GM15510 (cell line): ENCODE data around the gene PSMG2.

Experiments used
- POLR2A ChIP-seq: IDR thresholded peaks from 3 replicates; pipeline ENCODE4 v1.6.1; 2011; ENCODE audit warnings: borderline replicate concordance; ENCODE audit not compliant: insufficient read length; ENCODE audit errors: extremely low read depth

PSMG2 gene

GRCh38 chr18:12702221-12703095 lies at the start of gene PSMG2, which contains the start of gene CEP76:
PSMG2 (plus strand) TSS chr18:12703042; CDS start chr18:12703108, 66 bp downstream.
CEP76 (minus strand) TSS chr18:12702723; CDS start chr18:12702548, 175 bp downstream.
- TF ChIP-seq POLR2A: peak; percentile 90

GRCh38 chr18:12654971-12655370 lies 47.9 kb upstream of the PSMG2 start:
- TF ChIP-seq POLR2A: no peak

GRCh38 chr18:12656605-12656937 lies 46.3 kb upstream of the PSMG2 start:
- TF ChIP-seq POLR2A: no peak

DNA sequence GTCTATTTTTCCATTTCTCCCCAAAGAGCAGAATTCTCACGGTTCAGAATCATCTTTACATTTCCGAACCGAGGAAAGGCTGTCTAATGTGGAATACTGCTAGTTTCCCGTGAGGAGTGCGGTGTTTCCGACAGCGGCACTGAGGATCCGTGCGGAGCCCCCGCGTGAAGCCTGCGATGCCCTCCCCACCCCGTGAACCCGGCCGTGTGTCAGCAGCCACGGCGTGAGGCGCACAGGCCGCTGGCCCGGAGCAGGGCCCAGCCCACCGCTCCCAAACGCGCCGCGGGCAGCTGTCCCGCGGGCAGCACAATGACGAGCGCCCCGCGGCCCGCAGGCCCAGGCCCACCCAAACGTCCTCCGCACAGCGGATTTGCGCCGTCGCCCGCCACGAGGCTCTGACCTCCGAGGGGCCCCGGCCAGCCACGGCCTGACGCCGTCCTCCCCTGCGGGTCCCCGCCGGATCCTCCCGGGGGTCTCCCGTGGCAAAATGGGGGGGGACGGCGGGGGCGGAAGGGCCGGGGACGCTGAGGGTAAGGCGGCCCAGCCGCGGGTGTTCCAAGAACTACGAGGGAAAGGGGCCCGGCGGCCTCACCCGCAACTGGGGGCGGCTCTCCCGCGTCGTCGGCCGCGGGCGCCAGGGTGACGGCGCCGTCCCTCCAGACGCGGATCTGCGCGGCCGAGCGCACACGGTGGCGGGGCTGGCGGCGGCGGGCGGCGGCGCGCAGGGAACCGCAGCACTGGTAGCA lies 45.7 kb upstream of the PSMG2 start:
- TF ChIP-seq POLR2A: no peak

GRCh38 chr18:12657684-12658425 lies 45.0 kb upstream of the PSMG2 start, which contains the start of gene SPIRE1:
SPIRE1 (minus strand) TSS chr18:12658107; CDS start chr18:12657866, 241 bp downstream.
- peak; percentile 35 for TF ChIP-seq POLR2A

GRCh38 chr18:12658426-12659138 lies 44.3 kb upstream of the PSMG2 start:
- TF ChIP-seq POLR2A: no peak

DNA sequence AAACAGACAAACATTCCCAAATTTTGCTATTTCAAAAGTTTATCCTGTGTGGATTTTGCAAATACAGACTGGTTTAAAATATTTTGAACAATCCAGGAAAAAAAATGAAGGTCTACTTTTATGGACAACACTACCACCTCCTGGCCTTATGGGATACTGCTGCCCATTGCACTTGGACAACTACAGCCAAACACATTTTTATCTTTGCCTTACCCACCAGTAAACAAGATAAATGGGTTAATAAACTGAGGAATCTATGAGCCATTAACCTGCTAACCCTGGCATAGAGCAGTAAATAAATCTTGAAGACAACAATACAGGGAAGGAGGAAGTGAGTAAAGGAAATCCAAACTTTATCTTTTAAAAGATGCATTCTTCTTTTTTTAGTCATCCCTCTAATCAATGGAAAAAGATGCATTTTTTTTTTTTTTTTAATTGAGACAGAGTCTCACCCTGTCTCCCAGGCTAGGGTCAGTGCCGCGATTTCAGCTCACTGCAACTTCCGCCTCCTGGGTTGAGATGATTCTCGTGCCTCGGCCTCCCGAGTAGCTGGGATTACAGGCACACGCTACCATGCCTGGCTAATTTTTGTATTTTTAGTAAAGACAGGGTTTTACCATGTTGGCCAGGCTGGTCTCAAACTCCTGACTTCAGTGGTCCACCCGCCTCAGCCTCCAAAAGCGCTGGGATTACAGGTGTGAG lies 42.8 kb upstream of the PSMG2 start:
- TF ChIP-seq POLR2A: no peak

DNA sequence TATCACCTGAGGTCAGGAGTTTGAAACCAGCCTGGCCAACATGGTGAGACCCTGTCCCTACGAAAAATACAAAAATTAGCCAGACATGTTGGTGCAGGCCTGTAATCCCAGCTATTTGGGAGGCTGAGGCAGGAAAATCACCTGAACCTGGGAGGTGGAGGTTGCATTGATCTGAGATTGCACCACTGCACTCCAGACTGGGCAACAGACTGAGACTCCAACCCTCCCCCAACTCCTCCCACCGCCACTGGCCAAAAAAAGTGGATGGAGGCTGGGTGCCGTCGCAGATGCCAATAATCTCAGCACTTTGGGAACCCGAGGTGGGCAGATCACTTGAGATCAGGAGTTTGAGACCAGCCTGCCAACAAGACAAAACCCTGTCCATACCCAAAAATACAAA lies 34.8 kb upstream of the PSMG2 start:
- TF ChIP-seq POLR2A: no peak

DNA sequence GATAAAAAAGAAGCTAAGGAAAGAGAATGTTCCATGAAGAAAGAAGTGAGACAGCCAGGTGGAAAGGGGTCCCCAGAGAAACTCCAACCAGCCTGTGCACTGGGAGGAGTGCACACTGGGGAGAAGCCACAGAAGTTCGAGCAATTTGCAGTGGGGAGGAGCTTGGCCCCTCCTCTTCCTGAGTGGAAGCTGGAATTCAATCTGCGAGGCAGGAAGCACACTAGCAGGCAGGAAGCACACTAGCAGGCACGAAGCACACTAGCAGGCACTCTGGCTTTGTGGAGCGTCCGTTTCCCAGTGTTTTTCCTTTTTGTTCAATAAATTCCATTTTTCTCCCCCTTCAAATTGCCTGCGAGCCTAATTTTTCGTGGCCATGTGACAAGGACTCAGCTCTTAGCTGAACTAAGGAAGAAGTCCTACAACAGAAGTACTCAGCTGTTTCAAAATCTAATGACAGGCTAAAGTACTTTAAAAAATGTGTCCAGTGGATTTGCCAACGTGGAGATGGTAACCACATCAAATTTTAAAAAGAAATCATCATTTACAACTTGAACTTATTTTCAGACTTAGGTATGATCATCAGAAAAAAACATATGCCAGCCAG lies 23.6 kb upstream of the PSMG2 start:
- no peak for TF ChIP-seq POLR2A

DNA sequence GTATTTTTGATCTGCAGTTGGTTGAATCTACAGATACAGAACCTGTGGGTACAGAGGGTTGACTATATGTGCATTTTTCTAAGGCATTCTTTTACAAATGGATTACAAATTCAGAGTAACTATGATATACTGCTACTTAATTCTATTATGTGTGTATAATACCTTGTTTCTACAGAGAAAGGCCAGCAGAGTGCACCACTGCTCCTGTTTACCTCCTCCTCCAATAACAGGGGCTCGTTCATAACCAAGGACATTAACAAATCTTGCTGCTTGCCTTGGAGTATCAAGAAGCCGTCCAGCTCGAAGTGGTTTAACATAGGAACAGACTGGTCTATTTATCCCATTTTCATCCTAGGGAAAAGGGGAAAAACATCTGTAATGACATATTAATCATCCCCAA lies 16.7 kb upstream of the PSMG2 start:
- TF ChIP-seq POLR2A: no peak

GRCh38 chr18:12689256-12689850 lies 13.5 kb upstream of the PSMG2 start:
- no peak for TF ChIP-seq POLR2A

DNA sequence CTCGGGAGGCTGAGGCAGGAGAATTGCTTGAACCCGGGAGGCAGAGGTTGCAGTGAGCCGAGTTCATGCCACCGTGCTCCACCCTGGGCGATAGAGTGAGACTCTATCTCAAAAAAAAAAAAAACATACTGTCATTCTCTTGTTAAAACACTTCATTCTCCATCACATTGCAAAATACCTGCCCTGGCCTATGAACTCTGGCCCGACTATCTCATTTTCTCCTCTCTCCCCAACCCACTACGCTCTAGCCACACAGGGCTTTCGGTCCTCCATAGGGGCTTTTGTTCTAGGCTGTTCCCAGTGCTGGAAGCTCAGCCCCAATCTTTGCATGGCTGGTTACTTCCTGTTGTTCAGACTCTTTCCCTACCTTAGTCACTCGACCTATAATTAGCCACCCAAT lies 10.6 kb upstream of the PSMG2 start:
- no peak for TF ChIP-seq POLR2A

DNA sequence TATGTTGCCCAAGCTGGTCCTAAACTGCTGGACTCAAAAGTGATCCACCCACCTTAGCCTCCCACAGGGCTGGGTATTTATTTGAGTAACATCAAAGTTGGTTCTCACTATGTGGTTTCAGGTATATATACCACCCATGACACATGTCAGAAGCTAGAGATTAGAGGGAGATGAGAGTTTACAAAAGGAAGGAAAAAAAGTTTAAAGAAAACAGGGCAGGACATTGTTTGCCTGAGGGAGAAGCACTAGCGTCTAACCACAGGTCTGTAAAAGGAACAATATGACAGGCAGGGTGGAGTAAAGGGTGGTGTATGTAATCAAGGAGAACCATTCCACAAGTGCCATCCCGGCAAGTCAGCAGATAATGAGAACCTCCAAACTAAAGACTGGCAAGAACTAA lies 8.8 kb upstream of the PSMG2 start:
- no peak for TF ChIP-seq POLR2A

DNA sequence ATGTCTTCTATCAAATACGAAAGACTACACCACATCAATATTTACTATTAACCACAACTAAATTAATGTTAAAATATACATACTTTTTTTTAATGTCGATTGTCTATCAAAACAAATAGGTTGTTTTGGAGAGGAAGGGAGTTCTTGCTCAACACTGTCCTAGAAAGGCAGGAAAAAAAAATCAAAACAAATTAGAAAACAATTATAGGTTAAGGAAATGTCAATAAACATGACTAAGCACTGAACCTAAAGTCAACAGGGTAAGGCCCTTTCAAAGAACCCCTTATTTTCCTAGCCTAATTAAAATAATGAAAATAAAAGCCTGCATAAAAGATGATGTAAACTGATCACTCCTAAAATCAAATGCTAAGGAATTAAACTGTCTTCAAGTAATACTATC lies 3.1 kb upstream of the PSMG2 start:
- no peak for TF ChIP-seq POLR2A

GRCh38 chr18:12701161-12701560 lies 1.7 kb upstream of the PSMG2 start:
- TF ChIP-seq POLR2A: no peak
